CD4-positive, alpha-beta T cell treated with Interleukin-17A for 1 hour (primary cell): ENCODE data around the gene CCT8L2.
"Not testable (repeated sequence)": the region's sequence is repeated elsewhere in the genome, so short reads cannot be mapped to it uniquely, and the experiment has no call there.

Source experiments
- DNase-seq: peaks from one replicate; pipeline ENCODE4 v3.0.0-alpha.2; 2020

The CCT8L2 gene

DNA sequence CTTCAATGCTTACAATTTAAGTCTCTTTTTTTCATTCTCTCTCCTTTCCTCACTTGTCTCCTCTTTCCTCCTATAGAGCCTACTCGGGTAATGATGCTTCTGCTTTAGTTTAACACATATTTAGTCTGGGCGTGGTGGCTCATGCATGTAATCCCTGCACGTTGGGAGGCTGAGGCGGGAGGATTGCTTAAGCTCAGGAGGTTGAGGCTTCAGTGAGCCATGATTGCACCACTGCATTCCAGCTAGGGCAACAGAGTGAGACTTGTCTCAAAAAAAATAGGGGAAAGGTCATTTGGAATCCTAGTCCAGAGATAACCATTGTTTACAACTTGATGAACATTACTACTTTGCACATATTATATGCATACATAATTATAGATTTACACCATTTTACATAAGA is 1.4 kb upstream of the CCT8L2 start:
- DNase-seq: no peak

DNA sequence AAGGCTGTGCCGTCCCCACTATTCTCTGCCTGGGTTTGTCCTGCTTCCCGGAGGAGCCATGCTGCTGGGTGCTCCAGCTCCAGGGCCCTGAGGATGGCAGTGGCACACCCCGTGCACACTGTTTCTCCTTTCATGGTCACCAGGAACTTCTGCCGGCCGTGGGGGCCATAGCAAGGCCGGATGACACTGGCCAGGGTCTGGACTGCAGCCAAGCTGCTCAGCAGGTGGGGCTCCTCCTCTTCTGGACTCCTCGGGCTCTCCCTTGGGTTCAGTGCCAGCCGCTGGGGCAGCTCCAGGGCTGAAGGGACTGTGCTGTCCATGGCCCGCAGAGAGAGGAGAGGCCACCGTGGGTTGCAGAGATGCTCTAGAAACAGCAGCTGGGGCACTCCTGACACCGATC is 379 bp downstream of the CCT8L2 start:
- not testable (repeated sequence) for DNase-seq

DNA sequence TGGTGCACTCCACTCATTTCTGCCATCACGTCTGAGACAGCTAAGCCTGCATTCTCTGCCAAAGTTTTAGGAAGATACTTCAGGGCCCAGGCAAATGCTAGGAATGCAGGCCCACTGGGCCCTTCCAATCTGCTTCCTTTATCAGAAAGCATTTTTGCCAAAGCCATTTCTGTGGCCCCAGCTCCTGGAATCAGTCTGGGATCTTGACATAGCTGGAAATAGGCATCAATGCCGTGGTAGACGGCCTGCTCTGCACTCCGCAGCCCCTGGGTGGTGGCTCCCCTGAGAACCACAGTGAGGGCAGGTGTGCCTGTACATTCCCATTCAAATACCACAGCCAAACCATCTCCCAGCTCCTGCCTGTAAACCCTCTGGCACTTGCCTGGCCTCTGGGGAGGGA is 1.5 kb downstream of the CCT8L2 start:
- not testable (repeated sequence) for DNase-seq

DNA sequence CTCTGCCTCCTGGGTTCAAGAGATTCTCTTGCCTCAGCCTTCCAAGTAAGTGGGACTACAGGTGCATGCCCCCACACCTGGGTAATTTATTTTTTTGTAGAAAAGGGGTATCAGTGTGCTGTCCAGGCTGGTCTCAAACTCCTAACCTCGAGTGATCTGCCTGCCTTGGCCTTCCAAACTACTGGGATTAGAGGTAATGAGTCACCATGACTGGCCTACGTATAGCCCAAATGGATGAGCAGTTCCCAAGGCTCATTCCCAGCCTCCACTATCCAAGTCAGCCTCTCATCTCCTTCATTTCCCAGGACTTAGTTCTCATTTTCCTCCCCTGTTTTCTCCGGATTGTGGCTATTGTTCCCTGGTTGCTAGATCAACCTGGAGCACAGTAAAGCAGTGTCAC is 5.6 kb downstream of the CCT8L2 start:
- DNase-seq: no peak

DNA sequence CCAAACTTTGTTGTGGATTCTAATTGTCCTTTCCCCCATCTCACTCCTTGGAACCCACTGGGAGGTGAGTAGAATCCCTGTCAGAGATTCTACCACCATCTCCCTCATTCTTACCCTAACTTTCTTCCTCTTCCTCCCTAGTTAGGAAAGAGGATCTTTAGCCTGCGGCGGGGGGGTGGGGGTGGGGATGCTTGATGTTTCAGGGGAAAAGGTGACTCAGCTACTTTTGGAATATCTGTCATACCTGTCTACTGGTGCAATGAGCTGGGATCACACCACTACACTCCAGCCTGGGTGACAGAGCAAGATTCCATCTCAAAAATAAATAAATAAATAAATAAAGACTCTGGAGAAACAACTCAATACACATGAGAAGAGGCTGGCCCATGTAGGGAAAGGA is 6.4 kb downstream of the CCT8L2 start:
- DNase-seq: no peak

DNA sequence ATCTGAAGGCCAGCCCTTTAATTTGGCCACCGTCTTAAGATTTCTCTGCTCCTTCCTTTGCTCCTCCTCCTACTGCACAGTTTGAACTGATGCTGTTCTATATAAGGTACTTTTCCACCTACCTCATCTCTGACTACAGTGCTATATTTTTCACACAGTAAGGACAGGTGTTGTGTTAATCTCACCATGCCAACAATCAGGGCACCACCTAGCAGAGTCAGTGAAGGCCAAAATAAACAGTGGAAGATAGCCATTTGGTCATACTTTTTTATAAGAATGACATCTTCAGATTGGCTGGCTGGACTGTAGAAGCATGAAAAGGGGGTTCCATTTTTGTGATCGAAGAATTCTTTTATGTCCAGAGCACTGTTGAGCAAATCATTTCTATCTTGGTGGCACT is 11.7 kb downstream of the CCT8L2 start:
- not testable (repeated sequence) for DNase-seq

DNA sequence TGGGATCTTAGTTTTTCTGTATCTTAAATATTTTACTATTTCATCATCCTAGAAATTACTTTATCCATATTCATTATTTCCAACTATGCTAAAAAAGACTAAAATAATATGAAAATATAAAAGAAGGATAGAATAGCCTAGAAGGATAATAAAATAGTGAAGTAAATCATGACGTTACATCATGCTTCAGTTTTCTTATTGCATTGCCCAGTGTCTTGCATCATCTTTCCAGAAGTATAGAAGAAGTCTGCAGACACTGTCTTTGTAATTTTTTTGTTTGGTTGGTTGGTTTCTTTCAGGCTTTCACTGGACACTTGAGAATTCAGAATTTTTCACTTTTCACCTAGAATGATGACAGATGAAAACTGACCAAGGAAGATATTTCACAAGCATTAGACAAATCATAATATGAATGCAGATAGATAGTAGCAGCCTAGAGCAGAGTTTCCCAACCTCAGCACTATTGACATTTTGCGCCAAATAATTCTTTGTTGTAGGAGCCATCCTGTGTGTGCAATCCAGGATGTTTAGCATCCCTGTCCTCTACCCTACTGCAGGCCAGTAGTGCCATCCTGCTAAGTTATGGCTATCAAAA is 23.3 kb downstream of the CCT8L2 start:
- DNase-seq: not testable (repeated sequence)

DNA sequence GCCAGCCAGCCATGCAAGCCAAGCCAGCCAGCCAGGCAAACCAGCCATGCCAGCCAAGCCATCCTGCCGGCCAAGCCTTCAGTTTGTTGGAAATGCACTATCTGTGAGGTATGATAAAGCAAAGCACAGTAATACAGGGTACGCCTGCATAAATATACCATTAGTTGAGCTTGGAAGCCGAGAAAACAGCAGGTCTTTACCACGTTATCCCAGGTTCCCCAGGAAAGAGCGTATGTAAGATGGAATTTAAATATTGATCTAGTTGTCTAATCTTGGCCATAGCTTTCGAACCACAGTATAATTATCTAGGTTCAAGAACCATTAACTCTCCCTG is 24.2 kb downstream of the CCT8L2 start:
- DNase-seq: no peak

DNA sequence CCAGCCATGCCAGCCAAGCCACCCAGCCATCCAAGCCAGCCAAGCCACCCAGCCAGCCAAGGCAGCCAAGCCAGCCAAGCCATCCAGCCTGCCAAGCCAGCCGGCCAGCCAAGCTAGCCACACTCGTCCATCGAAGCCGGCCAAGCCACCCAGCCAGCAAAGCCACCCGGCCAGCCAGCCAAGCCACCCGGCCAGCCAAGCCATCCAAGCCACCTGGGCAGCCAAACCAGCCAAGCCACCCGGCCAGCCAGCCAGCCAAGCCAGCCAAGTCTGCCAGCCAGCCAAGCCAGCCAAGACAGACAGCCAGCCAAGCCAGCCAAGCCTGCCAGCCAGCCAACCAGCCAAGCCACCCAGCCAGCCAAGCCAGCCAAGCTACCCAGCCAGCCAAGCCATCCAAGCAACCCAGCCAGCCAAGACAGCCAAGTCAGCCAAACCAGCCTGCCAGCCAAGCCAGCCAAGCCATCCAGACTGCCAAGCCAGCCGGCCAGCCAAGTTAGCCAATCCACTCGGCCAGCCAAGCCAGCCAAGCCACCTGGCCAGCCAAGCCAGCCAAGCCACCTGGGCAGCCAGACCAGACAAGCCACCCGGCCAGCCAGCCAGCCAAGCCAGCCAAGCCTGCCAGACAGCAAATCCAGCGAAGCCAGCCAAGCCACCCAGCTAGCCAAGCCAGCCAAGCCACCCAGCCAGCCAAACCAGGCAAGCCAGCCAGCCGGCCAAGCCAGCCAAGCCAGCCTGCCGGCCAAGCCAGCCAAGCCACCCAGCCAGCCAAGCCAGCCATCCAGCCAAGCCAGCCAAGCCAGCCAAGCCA is 24.8 kb downstream of the CCT8L2 start:
- DNase-seq: not testable (repeated sequence)

DNA sequence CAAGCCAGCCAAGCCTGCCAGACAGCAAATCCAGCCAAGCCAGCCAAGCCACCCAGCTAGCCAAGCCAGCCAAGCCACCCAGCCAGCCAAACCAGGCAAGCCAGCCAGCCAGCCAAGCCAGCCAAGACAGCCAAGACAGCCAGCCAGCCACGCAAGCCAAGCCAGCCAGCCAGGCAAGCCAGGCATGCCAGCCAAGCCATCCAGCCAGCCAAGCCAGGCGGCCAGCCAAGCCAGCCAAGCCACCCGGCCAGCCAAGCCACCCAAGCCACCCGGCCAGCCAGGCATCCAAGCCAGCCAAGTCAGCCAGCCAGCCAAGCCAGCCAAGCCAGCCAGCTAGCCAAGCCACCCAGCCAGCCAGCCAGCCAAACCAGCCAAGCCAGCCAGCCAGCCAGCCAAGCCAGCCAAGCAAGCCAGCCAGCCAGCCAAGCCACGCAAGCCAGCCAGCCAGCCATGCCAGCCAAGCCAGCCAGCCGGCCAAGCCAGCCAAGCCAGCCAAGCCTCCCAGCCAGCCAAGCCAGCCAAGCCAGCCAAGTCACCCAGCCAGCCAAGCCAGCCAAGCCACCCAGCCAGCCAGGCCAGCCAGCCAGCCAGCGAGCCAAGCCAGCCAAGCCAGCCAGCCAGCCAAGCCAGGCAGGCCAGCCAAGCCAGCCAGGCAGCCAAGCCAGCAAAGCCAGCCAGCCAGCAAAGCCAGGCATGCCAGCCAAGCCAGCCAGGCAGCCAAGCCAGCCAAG is 26.0 kb downstream of the CCT8L2 start:
- not testable (repeated sequence) for DNase-seq

DNA sequence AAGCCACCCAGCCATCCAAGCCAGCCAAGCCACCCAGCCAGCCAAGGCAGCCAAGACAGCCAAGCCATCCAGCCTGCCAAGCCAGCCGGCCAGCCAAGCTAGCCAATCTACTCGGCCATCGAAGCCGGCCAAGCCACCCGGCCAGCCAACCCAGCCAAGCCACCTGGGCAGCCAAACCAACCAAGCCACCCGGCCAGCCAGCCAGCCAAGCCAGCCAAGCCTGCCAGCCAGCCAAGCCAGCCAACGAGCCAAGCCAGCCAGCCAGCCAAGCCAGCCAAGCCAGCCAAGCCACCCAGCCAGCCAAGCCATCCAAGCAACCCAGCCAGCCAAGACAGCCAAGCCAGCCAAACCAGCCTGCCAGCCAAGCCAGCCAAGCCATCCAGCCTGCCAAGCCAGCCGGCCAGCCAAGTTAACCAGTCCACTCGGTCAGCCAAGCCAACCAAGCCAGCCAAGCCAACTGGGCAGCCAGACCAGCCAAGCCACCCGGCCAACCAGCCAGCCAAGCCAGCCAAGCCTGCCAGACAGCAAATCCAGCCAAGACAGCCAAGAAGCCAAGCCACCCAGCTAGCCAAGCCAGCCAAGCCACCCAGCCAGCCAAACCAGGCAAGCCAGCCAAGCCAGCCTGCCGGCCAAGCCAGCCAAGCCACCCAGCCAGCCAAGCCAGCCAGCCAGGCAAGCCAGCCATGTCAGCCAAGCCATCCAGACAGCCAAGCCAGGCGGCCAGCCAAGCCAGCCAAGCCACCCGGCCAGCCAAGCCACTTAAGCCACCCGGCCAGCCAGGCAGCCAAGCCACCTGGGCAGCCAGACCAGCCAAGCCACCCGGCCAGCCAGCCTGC is 26.8 kb downstream of the CCT8L2 start:
- DNase-seq: not testable (repeated sequence)

DNA sequence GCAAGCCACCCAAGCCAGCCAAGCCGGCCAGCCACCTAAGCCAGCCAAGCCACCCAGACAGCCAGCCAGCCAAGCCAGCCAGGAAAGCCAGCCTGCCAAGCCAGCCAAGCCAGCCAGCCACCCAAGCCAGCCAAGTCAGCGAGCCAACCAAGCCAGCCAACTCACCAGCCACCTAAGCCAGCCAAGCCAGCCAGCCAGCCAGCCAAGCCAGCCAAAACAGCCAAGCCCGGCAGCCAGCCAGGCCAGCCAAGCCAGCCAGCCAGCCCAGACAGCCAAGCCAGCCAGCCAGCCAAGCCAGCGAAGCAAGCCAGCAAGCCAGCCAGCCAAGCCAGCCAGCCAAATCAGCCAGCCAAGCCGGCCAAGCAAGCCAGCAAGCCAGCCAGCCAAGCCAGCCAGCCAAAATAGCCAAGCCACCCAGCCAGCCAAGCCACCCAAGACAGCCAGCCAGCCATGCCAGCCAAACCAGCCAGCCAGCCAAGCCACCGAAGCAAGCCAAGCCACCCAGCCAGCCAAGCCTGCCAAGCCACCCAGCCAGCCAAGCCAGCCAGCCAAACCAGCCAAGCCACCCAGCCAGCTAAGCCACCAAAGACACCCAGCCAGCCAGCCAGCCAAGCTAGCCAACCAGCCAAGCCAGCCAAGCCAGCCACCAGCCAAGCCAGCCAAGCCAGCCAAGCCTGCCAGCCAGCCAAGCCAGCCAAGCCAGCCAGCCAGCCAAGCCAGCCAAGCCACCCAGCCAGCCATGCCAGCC is 27.6 kb downstream of the CCT8L2 start:
- DNase-seq: not testable (repeated sequence)

DNA sequence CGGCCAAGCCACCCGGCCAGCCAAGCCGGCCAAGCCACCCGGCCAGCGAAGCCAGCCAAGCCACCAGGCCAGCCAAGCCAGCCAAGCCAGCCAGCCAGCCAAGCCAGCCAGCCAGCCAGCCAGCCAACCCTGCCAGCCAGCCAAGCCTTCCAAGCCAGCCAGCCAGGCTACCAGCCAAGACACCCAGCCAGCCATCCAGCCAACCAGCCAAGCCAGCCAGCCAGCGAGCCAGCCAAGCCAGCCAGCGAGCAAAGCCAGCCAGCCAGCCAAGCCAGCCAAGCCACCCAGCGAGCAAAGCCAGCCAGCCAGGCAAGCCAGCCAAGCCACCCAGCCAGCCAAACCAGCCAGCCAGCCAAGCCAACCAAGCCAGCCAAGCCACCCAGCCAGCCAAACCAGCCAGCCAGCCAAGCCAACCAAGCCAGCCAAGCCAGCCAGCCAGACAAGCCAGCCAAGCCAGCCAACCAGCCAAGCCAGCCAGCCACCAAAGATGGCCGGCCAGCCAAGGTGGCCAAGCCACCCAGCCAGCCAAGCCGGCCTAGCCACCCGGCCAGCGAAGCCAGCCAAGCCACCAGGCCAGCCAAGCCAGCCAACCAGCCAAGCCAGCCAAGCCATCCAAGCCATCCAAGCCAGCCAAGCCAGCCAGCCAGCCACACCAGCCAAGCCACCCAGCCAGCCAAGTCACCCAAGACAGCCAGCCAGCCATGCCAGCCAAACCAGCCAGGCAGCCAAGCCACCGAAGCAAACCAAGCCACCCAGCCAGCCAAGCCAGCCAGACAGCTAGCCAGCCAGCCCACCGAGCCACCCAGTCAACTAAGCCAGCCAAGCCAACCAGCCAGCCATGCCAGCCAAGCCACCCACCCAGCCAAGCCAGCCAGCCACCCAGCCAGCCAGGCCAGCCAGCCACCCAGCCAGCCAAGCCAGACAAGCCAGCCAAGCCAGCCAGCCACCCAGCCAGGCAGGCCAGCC is 28.8 kb downstream of the CCT8L2 start:
- no peak for DNase-seq

DNA sequence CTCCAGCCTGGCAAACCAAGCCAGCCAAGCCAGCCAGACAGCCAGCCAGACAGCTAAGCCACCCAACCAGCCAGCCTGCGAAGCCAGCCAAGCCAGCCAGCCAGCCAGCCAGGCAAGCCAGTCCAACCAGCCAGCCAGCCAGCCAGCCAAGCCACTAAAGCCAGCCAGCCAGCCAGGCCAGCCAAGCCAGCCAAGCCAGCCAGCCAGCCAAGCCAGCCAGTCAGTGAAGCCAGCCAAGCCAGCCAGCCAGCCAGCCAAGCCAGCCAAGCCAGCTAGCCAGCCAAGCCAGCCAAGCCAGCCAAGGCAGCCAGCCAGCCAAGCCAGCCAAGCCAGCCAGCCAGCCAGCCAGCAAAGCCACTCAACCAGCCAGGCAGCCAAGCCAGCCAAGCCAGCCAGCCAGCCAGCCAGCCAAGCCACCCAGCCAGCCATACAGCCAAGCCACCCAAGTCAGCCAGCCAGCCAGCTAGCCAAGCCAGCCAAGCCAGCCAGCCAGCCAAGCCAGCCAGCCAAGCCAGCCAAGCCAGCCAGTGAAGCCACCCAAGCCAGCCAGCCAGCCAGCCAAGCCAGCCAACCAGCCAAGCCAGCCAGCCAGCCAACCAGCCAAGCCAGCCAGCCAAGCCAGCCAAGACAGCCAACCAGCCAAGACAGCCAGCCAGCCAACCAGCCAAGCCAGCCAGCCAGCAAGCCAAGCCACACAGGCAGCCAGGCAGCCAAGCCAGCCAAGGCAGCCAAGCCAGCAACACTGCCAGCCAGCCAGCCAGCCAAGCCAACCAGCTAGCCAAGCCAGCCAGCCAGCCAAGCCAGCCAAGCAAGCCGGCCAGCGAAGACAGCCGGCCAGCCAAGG is 29.7 kb downstream of the CCT8L2 start:
- DNase-seq: no peak

DNA sequence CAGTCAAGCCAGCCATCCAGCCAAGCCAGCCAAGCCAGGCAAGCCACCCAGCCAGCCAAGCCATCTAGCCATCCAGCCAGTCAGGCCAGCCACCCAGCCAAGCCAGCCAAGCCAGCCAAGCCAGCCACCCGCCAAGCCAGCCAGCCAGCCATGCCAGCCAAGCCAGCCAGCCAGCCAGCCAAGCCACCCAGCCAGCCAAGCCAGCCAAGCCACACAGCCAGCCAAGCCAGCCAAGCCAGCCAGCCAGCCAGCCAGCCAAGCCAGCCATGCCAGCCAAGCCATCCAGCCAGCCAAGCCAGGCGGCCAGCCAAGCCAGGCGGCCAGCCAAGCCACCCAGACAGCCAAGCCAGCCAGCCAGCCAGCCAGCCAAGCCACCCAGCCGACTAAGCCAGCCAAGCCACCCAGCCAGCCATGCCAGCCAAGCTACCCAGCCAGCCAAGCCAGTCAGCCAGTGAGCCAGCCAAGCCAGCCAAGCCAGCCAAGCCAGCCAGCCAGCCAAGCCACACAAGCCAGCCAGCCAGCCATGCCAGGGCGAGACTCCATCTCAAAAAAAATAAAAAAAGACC is 31.4 kb downstream of the CCT8L2 start:
- DNase-seq: not testable (repeated sequence)

DNA sequence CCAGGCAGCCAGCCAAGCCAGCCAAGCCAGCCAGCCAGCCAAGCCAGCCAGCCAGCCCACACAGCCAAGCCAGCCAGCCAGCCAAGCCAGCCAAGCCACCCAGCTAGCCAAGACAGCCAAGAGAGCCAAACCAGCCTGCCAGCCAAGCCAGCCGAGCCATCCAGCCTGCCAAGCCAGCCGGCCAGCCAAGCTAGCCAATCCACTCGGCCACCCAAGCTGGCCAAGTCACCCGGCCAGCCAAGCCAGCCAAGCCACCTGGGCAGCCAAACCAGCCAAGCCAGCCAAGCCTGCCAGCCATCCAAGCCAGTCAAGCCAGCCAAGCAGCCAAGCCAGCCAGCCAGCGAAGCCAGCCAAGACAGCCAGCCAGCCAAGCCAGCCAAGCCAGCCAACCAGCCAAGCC is 32.0 kb downstream of the CCT8L2 start:
- DNase-seq: not testable (repeated sequence)

DNA sequence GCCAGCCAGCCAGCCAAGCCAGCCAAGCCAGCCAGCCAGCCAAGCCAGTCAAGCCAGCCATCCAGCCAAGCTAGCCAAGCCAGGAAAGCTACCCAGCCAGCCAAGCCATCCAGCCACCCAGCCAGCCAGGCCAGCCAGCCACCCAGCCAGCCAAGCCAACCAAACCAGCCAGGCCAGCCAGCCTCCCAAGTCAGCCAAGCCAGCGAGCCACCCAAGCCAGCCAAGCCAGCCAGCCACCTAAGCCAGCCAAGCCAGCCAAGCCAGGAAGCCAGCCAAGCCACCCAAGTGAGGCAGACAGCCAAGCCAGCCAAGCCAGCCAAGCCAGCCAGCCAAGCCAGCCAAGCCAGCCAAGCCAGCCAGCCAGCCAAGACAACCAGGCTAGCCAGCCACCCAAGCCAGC is 32.6 kb downstream of the CCT8L2 start:
- DNase-seq: not testable (repeated sequence)

DNA sequence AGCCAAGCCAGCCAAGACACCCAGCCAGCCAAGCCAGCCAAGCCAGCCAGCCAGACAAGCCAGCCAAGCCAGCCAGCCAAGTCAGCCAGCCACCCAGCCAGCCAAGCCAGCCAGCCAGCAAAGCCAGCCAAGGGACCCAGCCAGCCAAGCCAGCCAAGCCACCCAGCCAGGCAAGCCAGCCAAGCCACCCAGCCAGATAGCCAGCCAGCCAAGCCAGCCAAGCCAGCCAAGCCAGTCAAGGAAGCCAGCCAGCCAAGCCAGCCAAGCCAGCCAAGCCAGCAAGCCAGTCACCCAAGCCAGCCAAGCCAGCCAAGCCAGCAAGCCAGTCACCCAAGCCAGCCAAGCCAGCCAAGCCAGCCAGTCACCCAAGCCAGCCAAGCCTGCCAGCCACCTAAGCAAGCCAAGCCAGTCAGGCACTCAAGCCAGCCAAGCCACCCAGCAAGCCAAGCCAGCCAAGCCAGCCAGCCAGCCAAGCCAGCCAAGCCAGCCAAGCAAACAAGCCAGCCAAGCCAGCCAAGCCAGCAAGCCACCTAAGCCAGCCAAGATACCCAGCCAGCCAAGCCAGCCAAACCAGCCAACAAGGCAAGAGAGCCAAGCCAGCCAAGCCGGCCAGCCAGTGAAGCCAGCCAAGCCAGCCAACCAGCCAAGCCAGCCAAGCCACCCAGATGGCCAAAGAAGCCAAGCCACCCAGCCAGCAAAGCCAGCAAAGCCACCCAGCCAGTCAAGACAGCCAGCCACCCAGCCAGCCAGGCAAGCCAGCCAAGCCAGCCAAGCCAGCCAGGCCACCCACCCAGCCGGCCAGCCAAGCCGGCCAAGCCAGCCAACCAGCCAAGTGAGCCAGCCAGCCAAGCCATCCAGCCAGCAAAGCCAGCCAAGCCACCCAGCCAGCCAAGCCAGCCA is 33.3 kb downstream of the CCT8L2 start:
- no peak for DNase-seq
